Kidney (tissue), 14 donors: Measurements from ENCODE around the gene ZNF705A. TPM values are rescaled to one million over a fixed set of nuclear protein-coding genes. Genes with fewer than 3 reads are reported as not detected.
"Not testable (repeated sequence)": the region's sequence is repeated elsewhere in the genome, so short reads cannot be mapped to it uniquely, and the experiment has no call there.

Experiments used
- DNase-seq, 5 donors: peaks; one replicate each; pipeline ENCODE4 v3.0.0-alpha.2; 2013 to 2020
- FAIRE-seq: peaks from 2 replicates; lab custom pipeline; 2012; peaks lifted over from hg19 to GRCh38; lab: Jason Lieb, UNC
- H3K27ac ChIP-seq, 2 donors: one replicate each; pipeline ENCODE4 v1.7.0; 2013; ENCODE audit warnings: low read depth in 2 of 2, low read length in 2 of 2, inconsistent platforms in 1 of 2
- H3K27me3 ChIP-seq: one replicate; pipeline ENCODE4 v1.7.1; 2013; ENCODE audit warnings: low read length, inconsistent platforms; ENCODE audit not compliant: control insufficient read depth, insufficient read depth
- H3K36me3 ChIP-seq, 3 donors: one replicate each; pipeline versions ENCODE4 v1.7.0 to v1.7.1; 2013; ENCODE audit warnings: low read length in 3 of 3, control low read depth in 1 of 3, inconsistent platforms in 1 of 3; ENCODE audit not compliant: insufficient read depth in 3 of 3, control insufficient read depth in 2 of 3
- H3K4me1 ChIP-seq, 3 donors: one replicate each; pipeline versions ENCODE4 v1.7.0 to v1.7.1; 2013; ENCODE audit warnings: low read length in 3 of 3, inconsistent platforms in 1 of 3, low read depth in 1 of 3; ENCODE audit not compliant: control insufficient read depth in 2 of 3, insufficient read depth in 2 of 3
- H3K4me3 ChIP-seq, 3 donors: one replicate each; pipeline versions ENCODE4 v1.7.0 to v1.8.1; 2013; ENCODE audit warnings: low read length in 3 of 3, control low read depth in 1 of 3, inconsistent platforms in 1 of 3
- H3K9ac ChIP-seq, 3 donors: one replicate each; pipeline versions ENCODE4 v1.7.0 to v1.7.1; 2013; ENCODE audit warnings: low read length in 3 of 3, control low read depth in 1 of 3, inconsistent platforms in 1 of 3
- H3K9me3 ChIP-seq, 3 donors: one replicate each; pipeline versions ENCODE4 v1.7.0 to v1.7.1; 2013; ENCODE audit warnings: low read length in 3 of 3, control low read depth in 1 of 3, inconsistent platforms in 1 of 3; ENCODE audit not compliant: control insufficient read depth in 2 of 3, insufficient read depth in 1 of 3
- CTCF ChIP-seq: IDR thresholded peaks from 3 replicates; pipeline ENCODE4 v1.5.1; 2012; ENCODE audit warnings: mild to moderate bottlenecking, moderate library complexity, borderline replicate concordance; ENCODE audit not compliant: insufficient read depth; ENCODE audit errors: extremely low read depth
- intact Hi-C: fragments of 100-400 bp; cut with DNase I; formaldehyde crosslinking; loops from one replicate; pipeline ENCODE4 v1.11.1; 2022
- polyA plus RNA-seq: library from polyadenylated mRNA; stranded (reverse); fragments of 350-450 nt; fragmentation: Illumina TruSeq; extraction: RNeasy Lipid Tissue Mini Kit (QIAGEN cat#74804); gene quantifications from one replicate; pipeline ENCODE4 v1.2.3, GENCODE V29; 2014; ENCODE audit warnings: low read depth, low replicate concordance; ENCODE audit not compliant: insufficient read depth
- total RNA-seq: library from RNA; stranded (reverse); fragmentation: NEBNext Ultra II Directional; extraction: Animal tissue kit (Norgen Biotek cat#: 25700); gene quantifications from one replicate; pipeline ENCODE4 v1.2.1, GENCODE V29; 2021
- donor health status: control.
- donor health status: control.
- donor health status: control.
- donor health status: control.
- donor health status: control.
- donor health status: DM: yes; HTN: yes; CAD: no.
- donor health status: Normal renal cell carcinoma (clear cell type).

The ZNF705A gene
- total and polyA plus RNA-seq, 2 donors from 2014 or later, result not detected

- no peaks in the 10 kb centered on the region for H3K9me3 ChIP-seq
- H3K27me3 ChIP-seq, result no peaks in the 10 kb centered on the region
- no peak for TF ChIP-seq CTCF
- H3K36me3 ChIP-seq, result no peaks in the 10 kb centered on the region
- H3K4me1 ChIP-seq, result no peaks in the 10 kb centered on the region
- peak overlapping the region in 1 of 2 donors; percentile 8 for H3K27ac ChIP-seq
- DNase-seq (peak in 1 of 5 donors; percentile 7), FAIRE-seq (no peak)
- intact Hi-C loops, result no loop called here
- no peak overlapping the region for H3K4me3 ChIP-seq
- H3K9ac ChIP-seq, result no peak overlapping the region
Observed at GRCh38 chr12:8156416-8156815, 399 bp upstream of the ZNF705A start.

- H3K27ac ChIP-seq, result peak overlapping the region in 1 of 2 donors; percentile 32
- FAIRE-seq, result no peak
- intact Hi-C loops, result no loop called here
- H3K27me3 ChIP-seq, result no peaks in the 10 kb centered on the region
- H3K36me3 ChIP-seq, result no peaks in the 10 kb centered on the region
- no peaks in the 10 kb centered on the region for H3K9me3 ChIP-seq
- H3K4me1 ChIP-seq, result no peaks in the 10 kb centered on the region
- DNase-seq, result peak in 2 of 5 donors; percentile 38 to 50
- TF ChIP-seq CTCF, result no peak
- H3K4me3 ChIP-seq, result no peak overlapping the region
- H3K9ac ChIP-seq, result no peak overlapping the region
Observed at GRCh38 chr12:8157484-8158198, 826 bp downstream of the ZNF705A start.

- intact Hi-C loops, H3K9me3 ChIP-seq, FAIRE-seq: not testable (repeated sequence)
Observed at GRCh38 chr12:8172911-8173310, 16.1 kb downstream of the ZNF705A start.

GRCh38 chr12:8179989-8180585, 23.3 kb downstream of the ZNF705A start:
- H3K4me1 ChIP-seq, H3K9ac ChIP-seq, H3K9me3 ChIP-seq, intact Hi-C loops, H3K27me3 ChIP-seq, H3K36me3 ChIP-seq, FAIRE-seq, H3K27ac ChIP-seq: not testable (repeated sequence)
- peak; percentile 75 to 90 (median 81) for DNase-seq
- H3K4me3 ChIP-seq, result peak overlapping the region in 2 of 3 donors; percentile 39 to 46
- TF ChIP-seq CTCF, result peak; percentile 50

More at GRCh38 chr12:8172911-8173310, 16.1 kb downstream of the ZNF705A start:
- H3K27me3 ChIP-seq, H3K4me3 ChIP-seq, DNase-seq, H3K36me3 ChIP-seq, H3K27ac ChIP-seq, H3K4me1 ChIP-seq, H3K9ac ChIP-seq: not testable (repeated sequence)

GRCh38 chr12:8181271-8181670, 24.5 kb downstream of the ZNF705A start:
- FAIRE-seq, H3K27me3 ChIP-seq, H3K9me3 ChIP-seq, H3K4me1 ChIP-seq, H3K4me3 ChIP-seq, H3K9ac ChIP-seq, intact Hi-C loops, H3K36me3 ChIP-seq, H3K27ac ChIP-seq, DNase-seq: not testable (repeated sequence)

GRCh38 chr12:8182923-8183322, 26.1 kb downstream of the ZNF705A start:
- H3K36me3 ChIP-seq, DNase-seq, H3K4me3 ChIP-seq, H3K27me3 ChIP-seq, H3K9me3 ChIP-seq, H3K27ac ChIP-seq, H3K9ac ChIP-seq, FAIRE-seq, H3K4me1 ChIP-seq, intact Hi-C loops: not testable (repeated sequence)
